ENCODE data around the gene DNAH17.

The DNAH17 gene

GRCh38 chr17:78605886-78606285, 28.7 kb upstream of the DNAH17 start:
- no peak for DNase-seq

- no peak for DNase-seq
These were observed 28.2 kb upstream of the DNAH17 start for GRCh38 chr17:78605429-78605828.

DNA sequence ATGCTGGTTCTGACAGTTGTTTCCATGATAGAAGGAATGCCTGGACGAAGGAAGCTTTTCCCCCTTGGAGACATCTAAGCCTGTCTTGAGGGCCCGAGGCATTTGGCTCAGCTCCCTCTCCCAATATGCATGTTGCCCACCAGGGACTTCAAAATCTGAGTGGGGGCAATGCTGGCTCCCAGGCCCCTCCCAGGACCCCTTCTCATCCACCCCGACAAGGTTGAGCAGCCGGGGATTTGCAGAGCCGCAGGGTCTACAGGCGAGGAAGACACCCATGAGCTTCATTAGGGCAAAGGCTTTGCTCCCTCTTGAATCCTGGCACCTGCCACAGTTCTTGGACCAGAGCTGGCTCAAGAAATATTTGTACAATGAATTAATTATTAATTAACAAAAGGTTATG, 25.1 kb upstream of the DNAH17 start:
- DNase-seq, result no peak

DNA sequence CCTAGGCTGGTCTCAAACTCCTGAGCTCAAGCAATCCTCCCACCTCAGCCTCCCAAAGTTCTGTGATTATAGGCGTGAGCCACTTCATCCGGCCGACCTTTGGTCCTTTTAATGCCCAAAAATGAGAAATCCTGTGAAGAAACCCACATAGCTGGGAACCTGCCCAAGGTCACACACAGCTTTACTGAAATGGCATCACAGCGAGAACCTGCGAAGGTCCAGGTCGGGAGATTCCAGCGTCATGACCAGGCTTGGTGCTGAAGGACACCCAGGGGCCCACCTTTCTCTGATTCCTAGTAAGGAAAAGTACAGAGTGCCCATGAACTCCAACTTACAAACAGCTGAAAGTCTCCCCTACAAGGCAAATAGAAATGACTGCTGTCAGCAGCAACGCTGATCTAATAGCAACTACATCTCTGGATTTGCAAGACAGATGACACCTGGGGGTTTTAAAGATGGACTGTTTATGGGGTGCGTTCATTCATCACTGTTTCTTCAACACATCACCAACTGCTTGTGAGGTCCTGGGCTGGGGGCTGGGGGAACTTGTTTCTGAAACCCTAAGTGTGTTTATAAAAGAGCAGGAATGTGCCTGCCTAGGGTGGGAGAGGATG, 24.5 kb upstream of the DNAH17 start:
- no peak for DNase-seq

DNA sequence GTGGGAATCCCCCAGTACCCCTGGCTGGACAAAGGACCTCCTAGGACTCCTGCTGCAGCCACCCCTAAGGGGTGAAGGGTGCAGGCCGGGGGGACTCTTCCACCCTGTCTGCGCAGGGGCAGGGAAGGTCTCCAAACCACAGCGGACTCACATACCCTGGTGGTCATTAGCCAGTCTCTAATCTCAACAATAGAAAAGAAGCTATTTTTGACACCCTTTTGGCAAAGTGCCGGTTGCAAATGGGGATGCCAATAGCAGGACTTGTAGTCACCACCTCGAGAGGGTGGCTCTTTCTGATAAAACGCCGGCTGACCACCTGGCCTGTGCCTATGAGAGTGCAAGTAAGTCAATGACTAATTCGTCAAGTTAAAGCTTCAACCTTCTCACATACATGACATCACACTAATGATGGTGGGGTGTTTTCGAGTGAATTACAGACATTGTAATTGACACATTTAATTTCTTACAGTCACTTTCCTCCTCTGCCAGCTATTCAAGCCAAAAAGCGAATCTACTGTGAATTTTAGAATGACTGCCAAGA, 23.1 kb upstream of the DNAH17 start:
- DNase-seq, result peak in 1 of 2 experiments; percentile 28

DNA sequence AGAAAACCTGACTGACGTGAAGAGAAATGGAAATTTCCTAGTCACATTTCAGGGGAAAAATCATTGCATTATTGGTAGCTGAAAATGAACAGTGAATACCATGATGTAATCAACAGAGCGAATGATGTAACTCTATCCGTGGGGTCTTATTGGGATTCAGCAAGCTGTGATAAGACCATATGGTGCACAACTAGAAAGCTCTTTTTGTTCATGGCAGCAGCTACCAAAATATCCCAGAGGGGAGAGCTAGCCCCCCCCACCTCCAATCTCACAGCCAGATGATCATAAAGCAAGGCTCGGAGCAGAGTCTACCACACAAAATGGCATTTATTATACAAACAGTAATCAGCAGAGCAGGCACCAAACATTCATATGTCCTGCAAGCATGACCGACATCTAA, 22.2 kb upstream of the DNAH17 start:
- peak; percentile 97 to 100 for DNase-seq

- DNase-seq, result no peak
These were observed 20.8 kb upstream of the DNAH17 start for GRCh38 chr17:78598013-78598471.

- peak in 1 of 2 experiments; percentile 40 for DNase-seq
These were observed 19.9 kb upstream of the DNAH17 start for GRCh38 chr17:78596871-78597764.

GRCh38 chr17:78595135-78595810, 18.1 kb upstream of the DNAH17 start:
- no peak for DNase-seq

DNA sequence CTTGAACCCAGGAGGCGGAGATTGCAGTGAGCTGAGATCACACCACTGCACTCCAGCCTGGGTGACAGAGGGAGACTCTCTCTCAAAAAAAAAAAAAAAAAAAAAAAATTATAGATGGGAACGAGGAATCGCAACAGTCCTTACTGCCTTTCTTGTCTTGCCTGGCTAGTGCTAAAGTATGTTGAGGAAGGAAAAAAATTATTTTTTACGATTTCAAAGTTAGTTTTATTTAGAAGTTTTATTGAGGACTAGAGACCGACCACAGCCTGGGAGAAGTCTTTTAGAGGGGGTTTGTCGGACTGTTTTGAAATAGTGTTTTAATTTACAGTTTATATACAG, 15.8 kb upstream of the DNAH17 start:
- DNase-seq, result no peak

DNA sequence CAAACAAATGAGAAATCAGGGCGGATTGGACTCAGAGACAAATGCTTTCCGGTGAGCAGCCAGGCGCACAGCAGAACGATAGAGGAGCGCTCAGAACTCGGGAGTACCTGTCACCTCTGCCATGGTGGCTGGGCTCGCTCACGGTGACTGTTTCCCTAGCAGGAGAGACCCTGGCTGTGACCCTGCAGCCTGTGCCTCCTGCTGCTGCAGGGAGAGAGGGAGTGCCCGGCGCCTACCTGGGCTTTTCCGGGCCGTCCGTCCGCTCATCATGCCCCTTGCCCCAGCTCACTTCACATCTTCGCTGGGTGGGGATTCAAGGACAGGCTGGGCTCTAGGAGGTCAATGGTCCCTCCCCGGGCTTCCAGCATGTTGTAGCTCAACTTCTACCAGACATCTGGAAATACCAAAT, 14.1 kb upstream of the DNAH17 start:
- DNase-seq, result no peak

GRCh38 chr17:78589885-78590284, 12.7 kb upstream of the DNAH17 start:
- no peak for DNase-seq

DNA sequence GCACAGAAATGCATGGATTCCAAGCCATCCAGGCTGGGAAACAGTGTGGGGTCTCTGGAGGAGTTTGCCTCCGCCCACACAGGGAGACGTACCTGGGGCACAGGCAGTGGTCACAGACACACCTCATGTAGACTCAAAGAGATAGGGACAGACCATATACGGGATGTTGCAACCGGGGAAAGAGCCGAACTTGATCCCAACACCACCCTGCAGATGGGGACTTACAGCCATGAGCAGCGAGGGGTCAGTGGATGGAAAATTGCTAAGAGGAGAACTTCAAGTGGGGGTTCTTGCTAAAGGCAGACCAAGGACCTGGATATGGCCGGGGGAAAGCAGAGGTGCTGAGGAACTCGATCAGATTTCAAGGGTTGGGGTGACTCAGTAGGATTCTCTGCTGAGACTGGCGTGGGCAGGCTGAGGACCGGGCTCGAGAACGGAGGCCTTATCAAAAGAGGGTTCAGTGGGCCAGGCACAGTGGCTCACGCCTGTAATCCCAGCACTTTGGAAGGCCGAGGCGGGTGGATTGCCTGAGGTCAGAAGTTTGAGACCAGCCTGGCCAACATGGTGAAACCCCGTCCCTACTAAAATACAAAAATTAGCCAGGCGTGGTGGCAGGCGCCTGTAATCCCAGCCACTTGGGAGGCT, 12.0 kb upstream of the DNAH17 start:
- no peak for DNase-seq

DNA sequence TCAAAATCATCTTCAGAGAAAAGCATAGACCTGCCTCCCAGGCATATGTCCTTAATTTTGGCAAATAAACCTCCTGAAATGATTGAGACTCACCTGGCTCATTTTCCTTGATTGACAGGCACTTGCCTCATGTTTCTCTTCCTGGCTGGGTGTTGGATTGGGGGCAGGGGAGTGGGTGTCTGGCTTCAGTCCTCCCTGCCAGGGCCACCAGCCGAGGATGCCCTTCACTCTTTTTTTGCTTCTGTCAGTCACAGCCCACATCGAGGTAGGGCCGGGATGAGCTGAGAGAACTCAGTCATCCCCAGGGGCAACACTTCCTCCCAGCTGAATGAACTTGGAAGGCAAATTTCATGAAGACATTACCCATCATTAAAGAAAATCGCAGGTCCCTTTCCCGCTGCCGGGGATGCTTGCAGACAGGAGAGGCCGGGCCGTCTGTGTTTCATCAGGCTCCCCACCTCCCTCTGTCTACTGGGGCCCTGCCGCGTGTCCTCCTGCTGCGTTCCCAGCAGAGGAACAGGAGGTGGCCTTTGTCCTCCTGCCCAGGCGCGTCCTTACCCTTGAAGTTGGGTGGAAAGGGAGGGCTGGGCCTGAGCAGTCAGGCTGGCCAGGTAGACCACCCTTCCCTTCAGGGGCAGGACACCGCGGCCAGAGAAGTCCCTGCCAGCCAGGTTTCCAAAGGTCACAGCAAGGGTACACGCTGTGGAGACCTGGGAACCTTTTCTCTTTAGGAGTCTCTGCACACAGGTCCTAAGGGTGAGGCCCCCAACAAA, 11.2 kb upstream of the DNAH17 start:
- no peak for DNase-seq

DNA sequence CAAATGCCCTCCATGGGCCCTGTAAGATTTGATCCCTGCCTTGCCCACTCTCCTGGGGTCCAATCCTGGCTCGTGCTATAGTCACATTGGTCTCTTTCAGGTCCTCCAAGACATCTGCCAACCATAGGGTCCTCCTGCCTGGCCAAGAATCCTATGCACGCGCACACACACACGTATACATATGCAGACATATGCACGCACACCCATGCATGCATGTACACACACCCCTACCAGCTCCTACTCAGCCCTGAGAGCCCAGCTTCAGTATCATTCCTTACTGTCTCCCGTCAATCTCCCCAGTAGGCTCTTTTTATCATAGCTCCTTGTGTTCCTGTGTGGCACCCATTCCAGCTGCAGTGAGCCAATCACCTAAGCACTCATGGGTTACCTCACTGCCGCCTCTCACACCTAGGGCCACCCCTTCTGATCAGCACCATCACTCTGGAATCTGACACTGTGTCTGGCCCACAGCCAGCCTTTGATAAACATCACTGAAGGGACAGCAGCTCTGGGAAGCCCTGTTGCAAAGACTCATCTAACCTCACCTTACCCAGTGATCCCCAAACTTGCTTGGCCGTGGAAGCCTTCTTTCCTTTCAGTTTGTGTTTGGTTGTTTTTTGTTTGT, 7.9 kb upstream of the DNAH17 start:
- no peak for DNase-seq

DNA sequence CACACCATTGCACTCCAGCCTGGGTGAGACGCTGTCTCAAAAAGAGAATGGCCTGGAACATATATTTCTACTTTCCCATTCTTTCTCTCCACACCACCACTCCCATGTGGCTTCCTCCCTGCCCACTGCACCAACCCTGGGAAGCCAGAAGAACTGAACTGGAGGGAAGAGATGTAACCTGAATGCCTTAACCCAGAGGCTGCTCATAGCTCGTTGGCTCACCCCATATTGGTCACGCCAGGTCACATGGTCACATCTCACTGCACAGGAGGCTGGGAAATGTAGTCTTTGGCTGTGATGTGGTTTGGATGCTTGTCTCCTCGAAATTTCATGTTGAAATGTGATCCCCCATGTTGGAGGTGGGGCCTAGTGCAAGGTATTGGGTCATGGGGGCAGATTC, 5.9 kb upstream of the DNAH17 start:
- DNase-seq, result peak in 1 of 2 experiments; percentile 31

- peak in 1 of 2 experiments; percentile 30 for DNase-seq
These were observed 4.1 kb upstream of the DNAH17 start for GRCh38 chr17:78581304-78581703.

DNA sequence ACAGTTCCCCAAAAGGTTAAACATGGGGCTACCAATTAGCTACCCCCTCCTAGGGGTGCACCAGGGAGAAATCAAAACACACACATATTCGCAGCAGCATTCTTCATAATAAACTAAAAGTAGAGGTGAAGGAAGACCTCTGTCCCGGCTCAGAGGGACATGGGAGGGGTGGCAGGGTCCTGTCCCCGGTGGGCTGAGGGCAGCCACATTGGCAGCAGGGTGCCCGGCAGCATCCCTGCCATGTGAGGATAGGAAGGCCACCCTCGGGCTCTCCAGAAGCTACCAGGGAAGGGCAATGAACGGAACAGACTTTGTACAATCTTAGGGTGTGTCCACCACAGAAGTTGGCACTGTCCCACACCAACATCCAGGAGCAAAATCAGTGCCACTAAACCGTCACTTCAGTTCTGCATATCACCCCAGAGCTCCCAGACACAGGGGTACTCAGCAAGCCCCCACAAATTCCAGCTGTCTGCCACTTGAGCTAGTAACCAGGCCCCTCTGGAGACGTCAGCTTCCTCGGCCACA, 3.1 kb upstream of the DNAH17 start:
- DNase-seq, result no peak

GRCh38 chr17:78576389-78577112, 645 bp downstream of the DNAH17 start:
- no peak for DNase-seq

GRCh38 chr17:78575899-78576298, 1.3 kb downstream of the DNAH17 start:
- DNase-seq, result no peak

DNA sequence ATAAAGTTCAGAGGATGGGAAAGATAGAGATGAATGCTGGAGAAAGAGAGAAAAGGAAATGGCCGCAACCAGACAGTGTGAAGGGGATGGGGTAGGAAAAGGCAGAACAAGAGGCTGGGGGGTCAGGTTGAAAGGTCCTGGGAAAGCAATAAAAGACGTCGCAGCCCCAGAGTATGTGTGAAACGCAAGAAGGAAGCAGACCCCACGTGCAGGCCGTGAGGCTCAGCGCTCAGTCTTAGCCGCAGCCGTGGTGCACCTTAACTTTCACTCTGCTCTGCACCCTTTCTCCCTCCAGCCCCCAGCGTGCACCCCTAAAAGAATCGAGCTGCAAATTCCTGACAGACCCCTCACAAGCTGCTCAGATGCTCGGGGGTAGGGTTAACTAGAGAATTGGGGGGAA, 1.9 kb downstream of the DNAH17 start:
- DNase-seq, result no peak

Data from NCI-H524 (cell line).